NCI-H1417 treated with DMSO at 0.1 percent for 48 hours (cell line): Measurements from ENCODE around the gene ERP44.
"Not testable (repeated sequence)": the region's sequence is repeated elsewhere in the genome, so short reads cannot be mapped to it uniquely, and the experiment has no call there.

Experiments used
- DNase-seq: peaks from one replicate; lab custom pipeline; 2025; lab: John Stamatoyannopoulos, UW

ERP44 gene

DNA sequence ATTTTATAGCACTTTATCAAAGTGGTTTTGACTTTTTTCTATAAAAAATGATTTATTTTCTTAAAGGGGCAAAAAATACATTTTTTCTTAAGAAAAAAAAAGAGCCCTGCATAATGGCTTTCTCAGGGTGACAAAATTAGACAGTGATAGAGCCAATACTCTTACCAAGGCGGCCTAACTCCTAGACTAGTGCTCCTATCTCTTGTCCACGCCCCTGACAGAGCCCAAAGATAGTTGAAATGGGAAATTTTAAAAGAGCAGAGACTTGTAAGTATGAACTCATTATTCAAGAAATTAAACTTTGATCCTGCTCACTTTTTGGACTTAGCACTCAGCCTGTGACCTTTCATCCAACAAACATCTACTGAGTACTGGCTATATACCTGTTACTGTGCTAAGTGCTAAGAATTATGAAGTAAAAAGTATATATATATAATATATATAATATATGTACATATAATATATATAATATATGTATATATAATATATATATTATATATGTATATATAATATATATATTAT lies 1.4 kb upstream of the ERP44 start:
- no peak for DNase-seq

DNA sequence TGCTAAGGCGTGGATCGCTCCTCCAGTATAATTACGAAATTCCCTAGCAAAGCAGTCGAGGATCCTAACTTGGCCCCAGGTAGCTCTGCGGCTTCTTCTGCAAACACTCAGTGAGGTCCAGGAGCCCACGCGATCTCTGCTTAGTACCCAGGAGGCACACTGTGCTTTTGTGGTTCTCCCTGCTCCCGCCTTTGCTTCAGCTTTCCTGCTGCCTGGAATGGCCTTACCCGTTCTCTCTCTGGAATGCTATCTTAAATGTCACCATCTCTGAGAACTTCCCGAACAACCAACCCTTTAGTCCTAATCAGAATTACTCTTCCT lies 882 bp upstream of the ERP44 start:
- DNase-seq, result no peak

DNA sequence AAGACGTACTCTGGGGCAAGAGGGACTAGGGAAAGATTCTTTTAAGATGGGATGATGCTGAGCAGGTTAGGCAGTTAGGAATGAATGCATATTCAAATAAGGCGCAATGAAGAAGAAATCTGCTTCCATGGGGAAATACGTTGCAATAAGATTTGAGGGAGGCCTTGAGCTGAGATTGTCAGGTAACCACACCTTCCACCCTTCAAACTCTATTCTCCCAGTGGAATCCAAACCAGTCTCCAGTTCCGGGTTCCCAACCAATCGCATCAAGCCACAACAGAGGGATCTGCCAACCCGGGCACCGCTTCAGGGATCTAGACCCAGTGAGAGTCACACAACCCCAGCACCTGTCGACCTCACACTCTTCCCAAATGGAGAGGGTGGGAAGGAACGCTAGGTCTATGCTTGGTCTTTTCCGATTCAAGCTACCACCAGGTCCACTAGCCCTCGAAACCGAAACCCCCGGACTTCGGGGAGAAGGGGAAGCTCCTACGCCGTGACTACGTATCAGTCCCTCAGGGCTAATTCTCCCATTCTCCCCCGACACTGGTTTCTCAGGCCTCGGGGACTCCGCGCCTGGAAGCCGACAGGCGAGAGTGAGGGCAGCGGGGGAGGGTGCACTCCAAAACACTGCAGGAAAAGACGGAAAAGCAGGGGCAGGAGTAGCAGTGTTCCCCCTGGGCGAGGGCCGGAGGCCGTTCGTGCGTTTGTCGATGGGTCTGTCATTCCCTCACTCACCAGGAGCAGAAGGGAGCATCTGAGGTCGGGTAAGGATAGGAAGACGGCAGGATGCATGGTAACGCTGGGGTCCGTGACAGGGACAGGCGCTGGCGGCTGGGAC lies 534 bp downstream of the ERP44 start:
- DNase-seq, result peak; percentile 17

DNA sequence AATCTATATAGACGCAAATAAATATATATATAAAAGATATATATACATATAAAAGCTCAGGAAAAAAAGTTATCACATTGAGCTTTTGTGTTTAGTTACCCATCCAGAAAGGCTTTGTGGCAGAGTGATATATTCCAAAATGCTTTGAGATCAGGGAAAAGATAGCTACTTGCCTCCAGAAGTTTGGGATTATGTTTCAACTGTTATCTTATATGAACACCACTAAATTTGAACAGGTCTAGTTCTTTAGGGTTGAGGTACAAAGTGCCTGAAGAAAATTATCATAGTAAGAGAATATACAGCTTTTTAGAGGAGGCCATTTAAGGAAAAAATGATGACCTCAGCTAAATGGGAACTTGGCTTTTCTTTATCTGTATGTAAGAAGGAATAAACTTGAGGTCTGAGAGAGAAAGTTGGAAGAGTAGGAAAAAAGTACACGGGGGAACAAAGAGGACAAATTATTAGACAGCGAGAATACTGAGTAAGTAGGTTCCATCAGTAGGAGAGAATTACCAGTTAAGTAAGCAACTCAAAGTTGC lies 2.4 kb downstream of the ERP44 start:
- no peak for DNase-seq

DNA sequence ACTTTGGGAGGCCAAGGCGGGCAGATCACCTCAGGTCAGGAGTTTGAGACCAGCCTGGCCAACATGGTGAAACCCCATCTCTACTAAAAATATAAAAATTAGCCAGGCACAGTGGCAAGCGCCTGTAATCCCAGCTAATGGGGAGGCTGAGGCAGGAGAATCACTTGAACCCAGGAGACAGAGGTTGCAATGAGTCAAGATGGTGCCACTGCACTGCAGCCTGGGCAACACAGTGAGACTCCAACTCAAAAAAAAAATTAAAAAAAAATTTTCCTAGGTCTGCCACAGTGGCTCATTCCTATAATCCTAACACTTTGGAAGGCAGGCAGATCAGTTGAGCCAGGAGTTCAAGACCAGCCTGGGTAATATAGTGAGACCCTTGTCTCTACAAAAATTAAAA lies 4.4 kb downstream of the ERP44 start:
- DNase-seq, result not testable (repeated sequence)

DNA sequence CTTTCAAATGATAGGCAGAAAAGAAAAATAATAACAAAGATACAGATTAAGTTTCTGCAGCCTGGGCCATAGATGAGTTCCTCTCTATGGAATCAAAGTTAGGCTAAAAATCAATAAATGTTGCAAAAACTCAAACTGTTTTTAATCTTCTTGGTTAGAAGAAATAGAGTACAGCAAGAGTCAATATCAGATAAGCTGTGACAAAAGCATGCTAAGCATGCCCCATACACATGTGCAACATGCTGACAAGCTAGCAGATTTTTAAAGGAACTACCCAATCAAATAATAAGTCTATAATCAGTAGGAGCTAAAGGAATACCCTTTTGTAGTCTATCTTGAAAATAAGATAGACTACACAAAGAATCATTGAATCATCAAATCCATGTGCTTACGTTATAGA lies 6.7 kb downstream of the ERP44 start:
- no peak for DNase-seq

DNA sequence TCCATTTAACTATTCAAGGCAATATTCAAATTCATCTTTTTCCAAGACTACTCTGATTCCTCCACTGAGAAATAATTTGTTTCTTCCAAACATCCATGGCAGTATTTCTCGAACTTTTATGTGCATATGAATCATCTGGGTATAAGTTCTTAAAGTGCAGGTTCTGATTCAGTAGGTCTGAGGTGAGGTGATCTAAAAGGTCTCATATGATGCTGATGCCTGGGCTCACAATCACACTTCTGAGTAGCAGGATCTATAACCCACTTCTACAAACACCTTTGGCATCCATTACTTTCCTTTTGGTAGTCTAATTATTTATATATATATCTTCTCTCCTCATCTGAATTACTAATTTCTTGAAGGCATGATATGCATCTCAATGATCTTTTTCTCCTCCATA lies 7.2 kb downstream of the ERP44 start:
- DNase-seq, result no peak

DNA sequence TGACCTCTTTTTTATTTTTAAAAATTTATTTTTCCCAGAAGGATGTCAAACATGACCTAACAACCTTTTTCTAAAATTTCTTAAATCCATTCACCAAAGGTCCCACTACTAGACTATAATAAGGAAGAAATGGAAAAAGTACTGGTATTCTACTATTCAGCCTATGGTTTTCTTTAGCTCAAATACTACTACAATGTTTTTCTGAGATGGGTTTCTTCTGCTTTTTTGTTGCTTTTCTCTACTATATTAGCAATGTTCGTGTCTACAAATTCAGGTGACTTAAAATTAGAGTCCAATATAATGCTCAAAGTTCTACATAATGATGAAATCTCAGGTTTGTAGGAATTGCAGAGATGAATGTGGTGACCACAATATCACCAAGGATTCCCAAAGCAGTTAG lies 7.9 kb downstream of the ERP44 start:
- DNase-seq, result no peak

DNA sequence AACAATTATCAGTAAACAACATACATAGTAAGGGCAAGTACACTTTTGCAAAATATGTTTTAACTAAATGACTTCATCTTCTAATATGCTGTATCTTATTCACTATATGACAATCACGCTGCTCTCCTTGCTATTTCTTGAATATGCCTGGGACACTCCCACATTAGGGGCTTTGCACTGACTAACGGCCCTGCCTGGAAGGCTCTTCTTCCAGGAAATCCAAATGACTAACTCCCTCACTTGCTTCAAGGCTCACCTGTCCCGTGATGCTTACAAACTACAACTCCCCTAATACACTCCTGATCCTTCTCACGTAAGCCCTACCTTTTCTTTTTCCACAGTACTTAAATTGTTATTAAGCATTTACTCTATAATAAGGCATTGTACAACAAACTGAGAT lies 10.6 kb downstream of the ERP44 start:
- DNase-seq, result no peak

DNA sequence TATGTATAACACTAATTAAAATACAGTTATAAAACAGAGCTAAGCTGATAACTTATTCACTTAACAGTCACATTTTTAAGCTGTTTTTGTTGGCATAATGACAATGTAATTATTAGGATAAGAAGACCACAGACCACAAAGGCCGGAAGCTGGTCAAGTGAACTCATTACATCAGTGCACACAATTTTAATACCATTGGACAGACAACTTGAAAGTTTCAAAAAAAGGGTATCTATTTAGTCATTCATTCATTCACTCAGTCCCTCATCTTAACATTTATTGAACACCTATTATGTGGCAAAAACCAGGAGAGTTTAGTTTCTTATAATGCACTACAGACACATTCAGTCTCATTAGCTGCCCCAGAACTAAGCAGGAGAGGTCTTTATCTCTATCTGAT lies 11.6 kb downstream of the ERP44 start:
- DNase-seq, result no peak

DNA sequence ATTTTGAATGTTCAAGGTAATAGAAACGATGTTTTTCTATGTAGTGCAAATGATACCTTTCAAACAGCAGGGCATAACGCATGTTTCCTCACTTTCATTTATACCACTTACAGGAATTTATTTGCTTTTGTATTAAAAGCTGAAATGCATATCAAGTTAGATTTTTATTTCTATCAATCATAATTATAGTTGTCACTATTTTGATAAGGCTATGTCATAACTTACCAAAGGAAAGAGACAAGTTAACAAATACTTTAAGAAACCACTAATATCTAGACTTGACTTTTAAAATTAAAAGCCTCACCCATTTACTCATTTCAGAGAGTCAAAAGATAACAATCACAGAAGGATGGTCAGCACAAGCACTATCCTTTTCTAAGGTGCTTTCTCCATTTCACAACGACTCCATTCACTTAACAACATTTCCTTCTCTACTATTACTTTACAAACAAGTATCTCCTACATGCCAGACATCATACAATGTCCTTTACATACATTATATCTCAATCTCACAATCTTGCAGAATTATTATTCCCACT lies 12.6 kb downstream of the ERP44 start:
- DNase-seq, result no peak

DNA sequence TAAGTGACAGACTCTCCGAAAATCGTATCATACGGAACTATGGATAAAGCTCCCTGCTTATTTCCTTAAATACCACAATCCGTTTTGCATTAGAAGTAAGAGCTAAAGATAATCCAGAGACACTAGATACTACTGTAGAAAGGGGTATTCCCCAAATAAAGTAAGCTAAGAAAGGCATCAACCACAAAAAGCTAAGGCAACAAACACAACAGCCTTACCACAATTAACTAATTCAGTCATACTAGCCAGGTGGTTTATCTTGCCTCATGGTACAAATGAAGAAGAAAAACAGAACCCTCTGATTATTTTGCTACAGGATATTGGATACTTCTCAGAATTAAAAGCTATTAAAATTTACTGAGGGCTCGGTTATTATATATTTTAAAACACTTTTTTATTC lies 14.1 kb downstream of the ERP44 start:
- no peak for DNase-seq

DNA sequence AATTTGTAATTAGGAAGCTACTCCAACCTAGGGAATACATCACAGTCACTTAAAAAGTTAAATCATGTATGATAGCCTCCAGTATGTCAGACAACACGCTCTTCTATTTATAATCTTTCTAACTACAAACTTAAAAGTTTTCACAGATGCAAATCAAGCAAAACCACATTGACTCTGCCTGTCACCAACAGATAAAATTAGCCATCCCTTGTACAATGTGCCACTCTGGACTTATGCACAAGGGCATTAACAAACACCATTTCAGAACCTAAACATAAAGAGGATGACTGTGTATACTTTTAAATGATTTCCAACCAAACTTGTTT lies 14.7 kb downstream of the ERP44 start:
- DNase-seq, result no peak

DNA sequence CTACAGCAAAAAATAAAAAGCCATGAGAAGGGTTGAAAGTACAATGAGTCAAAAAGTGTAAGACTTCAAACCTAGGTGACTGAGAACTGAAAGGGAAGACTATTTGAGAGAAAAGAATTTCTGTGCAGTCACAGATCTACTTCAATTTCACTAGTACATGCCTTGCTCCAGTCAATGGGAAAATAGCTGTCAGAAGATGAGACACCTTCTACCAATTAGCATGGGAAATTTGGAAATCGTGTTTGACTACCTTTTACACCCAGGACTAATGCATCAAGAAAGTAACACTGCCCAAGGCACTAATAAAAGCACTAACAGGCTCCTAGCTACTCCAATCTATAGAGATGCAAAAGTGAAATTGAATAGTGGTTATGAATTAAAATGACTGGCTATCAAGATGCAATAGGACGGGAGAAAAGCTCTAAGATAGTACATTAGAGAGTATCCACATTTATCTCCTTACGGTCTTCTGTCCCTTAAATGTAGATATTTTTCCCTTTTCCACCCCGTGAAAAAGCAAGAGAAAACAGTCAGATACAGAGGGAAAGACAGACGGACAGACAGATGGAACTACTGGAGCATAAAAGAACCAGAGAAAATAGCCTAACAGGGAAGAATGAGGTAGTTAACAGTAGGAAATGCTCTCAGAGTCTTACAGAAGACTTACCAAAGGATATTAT lies 15.2 kb downstream of the ERP44 start:
- no peak for DNase-seq

DNA sequence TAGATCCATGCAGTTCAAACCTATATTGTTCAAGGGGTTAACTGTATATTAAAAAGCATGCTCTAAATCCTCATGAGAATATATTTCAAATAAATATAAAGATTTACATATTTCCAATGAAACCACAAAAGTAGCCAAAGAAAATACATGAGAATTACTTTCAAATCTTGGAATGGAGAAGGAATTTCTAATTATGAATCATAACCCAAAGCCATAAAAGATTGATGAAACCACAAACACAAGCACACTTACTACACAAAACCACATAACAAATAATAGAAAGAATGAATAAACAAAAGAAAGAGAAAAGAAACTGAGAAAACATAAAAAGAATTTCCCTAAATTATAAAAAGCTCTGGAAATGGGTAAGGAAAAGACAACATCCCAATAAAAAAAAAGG lies 16.0 kb downstream of the ERP44 start:
- no peak for DNase-seq

DNA sequence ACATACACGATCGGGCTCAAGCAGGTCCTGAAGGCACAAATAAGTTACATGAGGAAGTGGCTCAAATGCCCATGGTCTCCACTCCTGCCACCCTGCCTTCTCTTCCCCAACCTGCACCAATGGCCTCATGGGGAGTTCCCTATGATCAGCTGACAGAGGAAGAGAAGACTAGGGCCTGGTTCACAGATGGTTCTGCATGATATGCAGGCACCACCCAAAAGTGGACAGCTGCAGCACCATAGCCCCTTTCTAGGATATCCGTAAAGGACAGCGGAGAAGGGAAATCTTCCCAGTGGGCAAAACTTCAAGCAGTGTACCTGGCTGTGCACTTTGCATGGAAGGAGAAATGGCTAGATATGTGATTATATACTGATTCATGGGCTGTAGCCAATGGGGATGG lies 22.5 kb downstream of the ERP44 start:
- not testable (repeated sequence) for DNase-seq

DNA sequence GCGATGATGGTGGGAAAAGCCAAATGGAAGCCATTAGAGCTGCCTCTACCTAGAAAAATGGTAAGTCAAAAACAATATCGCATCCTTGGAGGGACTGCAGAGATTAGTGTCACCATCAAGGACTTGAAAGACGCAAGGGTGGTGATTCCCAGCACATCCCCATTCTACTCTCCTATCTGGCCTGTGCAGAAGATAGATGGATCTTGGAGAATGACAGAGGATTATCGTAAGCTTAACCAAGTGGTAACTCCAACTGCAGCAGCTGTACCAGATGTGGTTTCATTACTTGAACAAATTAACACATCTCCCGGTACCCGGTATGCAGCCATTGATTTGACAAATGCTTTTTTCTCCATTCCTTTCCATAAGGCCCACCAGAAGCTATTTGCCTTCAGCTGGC lies 23.8 kb downstream of the ERP44 start:
- DNase-seq, result no peak

DNA sequence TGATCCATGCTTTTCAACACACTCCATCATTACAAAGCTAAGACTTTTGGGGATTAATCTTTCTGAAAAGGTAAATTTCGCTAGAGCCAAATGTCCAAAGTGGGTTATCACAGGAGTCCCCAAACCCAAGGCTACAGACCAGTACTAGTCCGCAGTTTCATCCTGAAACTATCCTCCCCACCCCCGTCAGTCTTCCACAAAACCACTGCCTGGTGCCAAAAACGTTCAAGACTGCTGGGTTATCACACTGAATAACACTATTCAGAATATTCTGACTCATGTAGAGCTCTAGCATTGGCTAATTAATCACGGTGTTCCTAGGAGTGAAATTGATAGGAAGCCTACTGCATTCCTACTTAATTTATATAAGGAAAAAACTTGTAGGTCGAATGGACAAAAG lies 24.7 kb downstream of the ERP44 start:
- no peak for DNase-seq

DNA sequence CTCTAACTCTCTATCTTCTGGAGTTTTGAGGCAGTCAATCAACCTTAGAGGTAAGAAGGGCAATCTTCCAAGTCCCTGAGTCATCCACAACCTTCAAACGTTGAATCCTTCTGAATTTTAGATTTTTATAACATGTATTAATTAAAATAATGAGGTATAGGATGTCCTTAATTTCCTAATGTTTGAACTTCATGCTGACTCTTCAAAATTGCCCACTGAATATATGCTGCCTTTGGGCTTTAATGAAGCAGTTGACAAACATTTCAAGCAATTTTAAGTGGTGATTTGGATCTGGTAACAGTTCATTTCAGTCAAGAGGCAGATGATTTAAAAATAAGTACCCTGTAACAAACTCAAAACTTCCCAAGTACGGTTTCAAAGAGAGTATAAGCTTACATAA lies 26.0 kb downstream of the ERP44 start:
- no peak for DNase-seq

DNA sequence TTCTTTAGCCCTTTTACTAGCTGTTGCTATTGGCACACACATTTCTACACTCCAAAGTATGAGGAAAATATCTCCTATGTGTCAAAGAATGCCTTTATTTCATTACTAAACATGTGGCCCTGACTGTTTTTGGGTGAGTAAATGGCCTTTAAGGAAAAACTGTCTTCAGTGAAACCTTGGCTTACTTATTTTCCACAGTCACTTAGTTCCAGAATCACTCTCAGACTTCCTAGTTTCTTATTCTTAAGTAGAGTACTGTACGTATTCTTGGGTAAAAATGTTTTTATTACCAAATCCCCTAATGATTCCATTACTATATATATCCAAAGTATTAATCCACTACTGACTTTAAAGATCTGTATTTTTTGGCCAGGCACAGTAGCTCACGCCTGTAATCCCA lies 27.5 kb downstream of the ERP44 start:
- DNase-seq, result no peak

DNA sequence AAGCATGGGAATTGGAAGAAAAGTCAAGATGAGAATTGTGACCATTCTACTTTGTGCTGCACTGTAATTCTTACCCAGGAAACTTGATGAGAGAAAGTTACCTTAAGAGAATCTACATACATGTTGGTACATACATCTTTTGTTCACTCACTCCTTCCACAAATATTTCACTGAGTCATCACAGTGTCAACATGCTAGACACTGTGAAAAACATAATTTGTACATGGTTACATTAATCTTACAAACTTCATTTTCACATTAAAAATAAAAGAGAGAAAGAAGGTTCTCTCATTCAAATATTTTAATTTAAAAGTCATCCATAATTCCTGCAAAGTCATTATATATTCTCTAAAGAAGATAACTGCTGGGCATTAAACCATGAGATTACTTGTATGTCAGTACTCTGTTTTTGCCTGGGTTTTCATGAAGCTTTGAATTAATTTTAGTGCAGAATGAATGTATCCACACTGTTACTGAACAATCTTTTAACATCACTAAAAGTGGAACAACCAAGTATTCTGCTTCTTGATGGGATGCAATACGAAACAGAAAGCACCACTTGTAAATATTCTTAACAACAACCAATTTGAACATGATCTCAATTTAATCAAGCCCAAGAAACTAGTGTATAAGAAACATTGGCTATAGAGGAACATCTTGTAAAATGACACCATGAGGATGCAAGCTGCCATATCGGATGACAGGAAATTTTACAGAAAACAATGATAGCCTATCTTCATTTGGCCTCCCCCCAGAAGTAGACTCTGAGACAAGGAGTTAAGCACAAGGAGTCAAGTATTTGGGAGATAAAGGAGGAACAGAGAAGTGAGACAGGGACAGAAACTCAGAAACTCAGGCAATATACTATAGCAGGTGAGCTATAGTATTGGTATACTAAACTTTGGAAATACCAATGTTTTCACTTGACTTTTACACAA lies 28.4 kb downstream of the ERP44 start:
- DNase-seq, result no peak

DNA sequence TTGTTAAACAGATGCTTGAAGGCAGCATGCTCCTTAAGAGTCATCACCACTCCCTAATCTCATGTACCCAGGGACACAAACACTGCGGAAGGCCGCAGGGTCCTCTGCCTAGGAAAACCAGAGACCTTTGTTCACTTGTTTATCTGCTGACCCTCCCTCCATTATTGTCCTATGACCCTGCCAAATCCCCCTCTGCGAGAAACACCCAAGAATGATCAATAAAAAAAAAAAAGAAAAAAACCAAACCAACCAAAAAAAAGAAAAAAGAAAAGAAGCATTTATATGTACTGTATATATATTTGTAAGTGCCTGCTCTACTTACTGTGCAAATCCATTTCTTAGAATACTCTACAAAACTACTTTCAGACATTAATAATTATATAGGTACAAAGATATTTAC lies 29.7 kb downstream of the ERP44 start:
- DNase-seq, result not testable (repeated sequence)
